Hematopoietic multipotent progenitor cell treated with erythropoietin and hydrocortisone succinate and interleukin-3 and kit ligand, for 6 days (in vitro differentiated cells): Measurements from ENCODE around the gene OTUD7B.
A peak's percentile ranks its signal among the peaks of the same experiment; 100 is the strongest.
"Not testable (repeated sequence)": the region's sequence is repeated elsewhere in the genome, so short reads cannot be mapped to it uniquely, and the experiment has no call there.

Experiments used
- DNase-seq: peaks from one replicate; pipeline ENCODE4 v3.0.0-alpha.2; 2015

OTUD7B gene

GRCh38 chr1:150010393-150011115 lies at the start of gene OTUD7B:
TSS of gene OTUD7B (minus strand) at chr1:150010726. CDS start at chr1:149977510, 33,216 bp downstream.
- peak; percentile 89 for DNase-seq

- no peak for DNase-seq
These were observed 49.7 kb upstream of the OTUD7B start for GRCh38 chr1:150060260-150060659.

DNA sequence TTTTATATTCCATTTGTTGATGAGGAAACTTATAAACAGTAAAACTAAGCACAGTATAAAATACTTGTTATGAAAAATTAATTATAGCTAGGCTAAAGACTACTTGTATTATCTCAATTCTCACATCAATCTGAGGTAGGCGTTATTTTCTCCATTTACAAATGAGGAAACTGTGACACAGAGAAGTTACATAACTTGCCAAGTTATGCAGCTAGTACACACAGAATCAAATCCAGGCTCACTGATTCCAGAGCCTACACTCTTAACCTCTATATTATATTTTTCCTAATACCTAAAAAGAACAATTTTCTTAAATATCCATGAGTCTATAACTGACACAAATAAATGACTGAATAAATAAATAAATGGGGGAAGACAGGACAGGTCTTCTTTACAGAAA lies 45.9 kb upstream of the OTUD7B start:
- DNase-seq, result no peak

DNA sequence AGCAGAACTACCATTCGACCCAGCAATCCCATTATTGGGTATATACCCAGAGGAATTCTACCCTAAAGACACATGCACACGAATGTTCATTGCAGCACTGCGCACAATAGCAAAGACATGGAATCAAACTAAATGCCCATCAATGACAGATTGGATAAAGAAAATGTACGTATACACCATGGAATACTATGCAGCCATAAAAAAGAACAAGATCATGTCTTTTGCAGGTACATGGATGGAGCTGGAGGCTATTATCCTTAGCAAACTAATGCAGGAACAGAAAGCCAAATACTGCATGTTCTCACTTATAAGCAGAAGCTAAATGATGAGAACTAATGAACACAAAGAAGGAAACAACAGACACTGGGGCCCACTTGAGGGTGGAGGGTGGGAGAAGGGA lies 45.0 kb upstream of the OTUD7B start:
- DNase-seq, result not testable (repeated sequence)

GRCh38 chr1:150053926-150054325 lies 43.4 kb upstream of the OTUD7B start:
- DNase-seq, result peak; percentile 30

DNA sequence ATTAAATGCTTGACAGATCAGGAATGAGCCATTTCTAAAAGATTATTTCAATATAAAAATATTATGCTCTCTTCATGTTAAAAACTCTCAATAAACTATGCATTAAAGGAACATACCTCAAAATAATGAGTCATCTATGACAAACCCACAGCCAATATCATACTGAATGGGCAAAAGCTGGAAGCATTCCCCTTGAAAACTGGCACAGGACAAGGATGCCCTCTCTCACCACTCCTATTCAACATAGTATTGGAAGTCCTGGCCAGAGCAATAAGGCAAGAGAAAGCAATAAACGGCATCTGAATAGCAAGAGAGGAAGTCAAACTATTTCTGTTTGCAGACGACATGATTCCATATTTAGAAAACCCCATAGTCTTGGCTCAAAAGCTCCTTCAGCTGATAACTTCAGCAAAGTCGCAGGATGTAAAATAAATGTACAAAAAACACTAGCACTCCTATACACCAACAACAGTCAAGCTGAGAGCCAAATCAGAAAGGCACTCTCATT lies 41.4 kb upstream of the OTUD7B start:
- DNase-seq, result not testable (repeated sequence)

DNA sequence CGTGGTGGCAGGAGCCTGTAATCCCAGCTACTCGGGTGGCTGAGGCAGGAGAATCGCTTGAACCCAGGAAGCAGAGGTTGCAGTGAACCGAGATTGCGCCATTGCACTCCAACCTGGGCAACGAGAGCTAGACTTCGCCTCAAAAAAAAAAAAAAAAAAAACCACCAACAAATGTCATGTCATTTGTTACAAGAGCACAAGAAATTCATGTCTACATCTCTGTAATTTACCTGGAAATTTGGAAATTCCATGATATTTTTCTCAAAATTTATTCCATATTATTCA lies 40.5 kb upstream of the OTUD7B start:
- no peak for DNase-seq

GRCh38 chr1:150049926-150050325 lies 39.4 kb upstream of the OTUD7B start:
- DNase-seq, result no peak

- DNase-seq, result no peak
These were observed 23.8 kb upstream of the OTUD7B start for GRCh38 chr1:150034336-150034735.

DNA sequence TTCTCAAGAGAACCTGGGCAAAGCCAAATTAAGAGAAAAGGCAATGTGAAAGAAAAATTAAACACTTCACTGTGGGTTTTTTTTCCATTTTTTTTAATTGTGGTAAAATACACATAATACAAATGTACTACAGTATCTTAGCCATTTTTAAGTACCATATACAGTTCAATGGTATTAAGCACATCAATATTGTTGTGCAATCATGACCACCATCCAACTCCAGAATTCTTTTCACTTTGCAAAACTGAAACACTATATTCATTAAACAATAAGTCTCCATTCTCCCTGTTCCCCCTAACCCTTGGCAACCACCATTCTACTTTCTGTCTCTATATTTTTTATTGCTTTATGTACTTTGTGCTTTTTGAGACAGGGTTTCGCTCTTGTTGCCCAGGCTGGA lies 17.8 kb upstream of the OTUD7B start:
- no peak for DNase-seq

DNA sequence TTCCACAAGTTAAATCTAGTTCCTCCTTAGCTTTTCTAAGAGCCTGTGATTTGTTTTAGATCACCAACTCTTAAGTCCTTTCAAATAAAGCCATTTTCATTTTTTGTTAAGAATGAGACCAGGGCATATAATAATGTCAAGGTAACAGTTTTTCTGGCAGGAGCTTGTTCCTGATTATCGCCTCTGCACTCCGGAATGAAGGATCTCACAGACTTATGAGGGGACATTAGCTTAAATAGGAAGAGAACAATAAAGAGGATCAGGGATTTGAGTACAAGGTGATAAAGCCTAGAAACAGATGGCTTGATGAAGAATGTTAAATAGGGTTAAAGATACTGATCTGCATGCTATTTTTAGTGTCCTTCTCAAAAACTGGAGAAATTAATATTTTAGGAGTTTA lies 13.6 kb upstream of the OTUD7B start:
- DNase-seq, result no peak

DNA sequence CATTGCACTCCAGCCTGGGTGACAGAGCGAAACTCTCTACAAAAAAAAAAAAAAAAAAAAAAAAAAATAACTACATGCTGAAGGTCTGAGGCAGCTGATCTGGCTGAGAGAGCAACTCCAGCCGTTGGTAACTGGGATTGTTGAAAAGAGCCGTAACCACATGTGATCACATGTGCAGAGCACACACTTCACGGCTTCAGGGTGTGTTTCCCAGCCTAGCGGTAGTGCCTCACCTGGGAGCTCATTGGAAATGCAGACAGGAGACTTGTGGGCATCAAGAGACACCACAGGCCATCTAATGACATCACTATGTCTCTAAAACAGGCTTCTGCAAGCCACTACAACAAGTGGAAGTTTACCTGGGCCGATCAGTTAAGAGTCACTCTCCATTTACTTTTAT lies 11.8 kb upstream of the OTUD7B start:
- DNase-seq, result no peak

DNA sequence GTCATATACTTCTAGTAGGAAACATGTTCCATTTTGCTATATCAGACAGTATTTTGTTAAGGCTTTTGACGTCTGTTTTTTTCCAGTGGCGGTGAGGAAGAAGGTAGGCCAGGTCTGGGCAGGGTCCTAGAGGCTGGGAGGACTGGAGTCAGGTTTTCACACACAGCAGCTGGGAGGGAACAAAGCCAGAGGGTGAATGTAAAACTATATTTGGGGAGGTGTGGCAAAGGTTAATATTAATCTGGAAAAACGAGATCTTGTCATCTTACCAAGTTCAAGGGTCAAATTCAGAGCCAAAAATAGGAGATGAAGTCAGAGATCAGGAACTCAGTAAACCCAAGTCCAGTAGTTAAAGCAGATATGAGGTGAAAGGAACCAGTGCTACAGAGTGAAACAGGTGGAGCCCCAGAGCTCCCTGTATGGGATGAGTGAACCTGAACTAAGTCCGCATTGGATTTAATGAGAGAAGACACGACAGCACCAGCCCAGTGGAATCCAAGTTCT lies 10.7 kb upstream of the OTUD7B start:
- DNase-seq, result no peak

DNA sequence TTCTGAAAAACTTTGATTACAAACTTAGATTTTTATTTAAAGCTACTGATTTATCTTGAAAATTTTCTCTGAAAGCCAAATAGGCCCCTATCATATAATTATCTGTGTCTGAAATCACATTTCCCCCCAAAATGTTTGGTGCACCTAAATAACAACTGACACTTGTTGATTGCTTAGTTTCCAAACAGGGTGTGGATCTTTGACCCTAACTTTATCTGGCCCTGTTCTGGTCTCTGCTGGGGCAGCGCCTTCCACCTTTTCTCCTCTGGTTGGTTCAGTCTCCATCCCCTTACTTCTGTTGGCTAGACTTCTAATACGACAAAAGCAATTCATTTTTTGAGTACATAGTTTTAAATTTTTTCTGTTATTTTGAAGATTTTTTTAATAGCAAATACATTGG lies 10.2 kb upstream of the OTUD7B start:
- no peak for DNase-seq

GRCh38 chr1:150018165-150018564 lies 7.6 kb upstream of the OTUD7B start:
- no peak for DNase-seq

DNA sequence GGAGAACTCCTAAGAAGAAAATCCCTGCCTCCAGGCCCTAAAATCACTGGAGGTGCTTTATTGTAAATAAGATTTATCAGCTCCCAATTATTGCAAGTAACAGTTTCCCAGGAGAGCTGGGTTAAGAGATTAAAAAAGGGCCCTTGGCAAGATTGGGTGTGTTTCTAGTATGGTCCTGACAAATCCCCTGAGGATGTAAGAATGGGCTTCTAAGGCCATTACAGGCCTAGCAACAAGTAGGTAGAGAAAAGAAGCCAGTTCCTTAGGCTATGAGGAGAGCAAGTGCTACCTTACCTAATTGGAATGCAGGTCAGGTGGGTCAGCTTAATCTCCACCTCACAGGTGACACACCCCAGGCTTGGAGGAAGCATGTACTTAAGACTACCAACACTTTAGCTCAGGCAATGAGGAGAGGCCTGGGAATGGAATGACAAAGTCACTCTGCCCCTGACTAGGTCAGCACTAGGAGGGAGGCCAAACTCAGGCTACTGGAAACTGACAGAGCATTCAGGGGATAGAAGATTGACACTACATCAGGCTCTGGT lies 6.8 kb upstream of the OTUD7B start:
- DNase-seq, result no peak

- DNase-seq, result no peak
These were observed 5.2 kb upstream of the OTUD7B start for GRCh38 chr1:150015651-150016131.

GRCh38 chr1:150012611-150013010 lies 2.1 kb upstream of the OTUD7B start:
- DNase-seq, result no peak

GRCh38 chr1:150009604-150010392 lies 728 bp downstream of the OTUD7B start:
- peak; percentile 49 for DNase-seq

GRCh38 chr1:150008699-150009098 lies 1.8 kb downstream of the OTUD7B start:
- DNase-seq, result no peak

DNA sequence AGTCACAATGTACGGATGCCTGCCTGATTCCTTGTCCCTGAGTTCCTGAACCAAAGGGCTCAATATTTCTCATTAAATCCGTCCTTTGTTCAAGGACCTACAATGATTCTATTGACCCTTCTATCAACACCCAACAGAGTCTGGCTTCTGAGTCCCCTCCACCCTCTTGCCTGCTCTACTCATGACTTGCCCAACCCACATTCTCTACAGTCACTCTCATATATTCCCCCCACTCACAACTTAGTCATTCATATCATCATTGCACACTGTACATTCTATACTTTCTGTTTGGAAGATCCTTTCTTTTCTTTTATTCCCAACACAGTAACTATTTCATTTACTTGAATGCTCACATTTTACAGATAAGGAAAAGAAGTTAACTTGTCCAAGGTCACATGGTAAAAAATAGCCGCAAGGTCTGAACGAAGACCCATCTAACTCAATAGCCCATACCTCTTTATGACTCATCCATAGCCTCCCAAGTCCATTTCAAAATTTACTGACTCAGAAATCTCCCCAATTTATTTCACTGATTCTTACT lies 3.6 kb downstream of the OTUD7B start:
- DNase-seq, result no peak

- no peak for DNase-seq
These were observed 4.9 kb downstream of the OTUD7B start for GRCh38 chr1:150005606-150006005.

- DNase-seq, result no peak
These were observed 6.7 kb downstream of the OTUD7B start for GRCh38 chr1:150003801-150004200.

- no peak for DNase-seq
These were observed 8.3 kb downstream of the OTUD7B start for GRCh38 chr1:150002217-150002616.
